Stomach (tissue), 9 donors: ENCODE data around the gene SPHK1. TPM values are rescaled to one million over a fixed set of nuclear protein-coding genes. Genes with fewer than 3 reads are reported as not detected.
"Not testable (repeated sequence)": the region's sequence is repeated elsewhere in the genome, so short reads cannot be mapped to it uniquely, and the experiment has no call there.

Source experiments
- DNase-seq, 2 donors: peaks; one replicate each; pipeline versions ENCODE4 v3.0.0 to v3.0.0-alpha.2; 2013 to 2019
- H3K27ac ChIP-seq, 5 donors: fragments of 200-600 bp in 4 of 5; sonication (generic) in 4 of 5; one replicate each; pipeline ENCODE4 v1.5.1; 2013 to 2019; ENCODE audit warnings: mild to moderate bottlenecking in 1 of 5, moderate library complexity in 1 of 5
- H3K27me3 ChIP-seq, 3 donors: fragments of 200-600 bp; sonication (generic); one replicate each; pipeline ENCODE4 v1.5.1; 2017 to 2019; ENCODE audit warnings: mixed run types in 1 of 3
- H3K36me3 ChIP-seq, 4 donors: fragments of 200-600 bp; sonication (generic); 1 replicate in 3 of 4; 2 replicates in 1 of 4; pipeline ENCODE4 v1.5.1; 2016 to 2019
- H3K4me1 ChIP-seq, 4 donors: fragments of 200-600 bp; sonication (generic); one replicate each; pipeline ENCODE4 v1.5.1; 2016 to 2019
- H3K4me3 ChIP-seq, 4 donors: fragments of 200-600 bp; sonication (generic) in 3 of 4; one replicate each; pipeline ENCODE4 v1.5.1; 2016 to 2019; ENCODE audit warnings: mild to moderate bottlenecking in 1 of 4
- H3K9me3 ChIP-seq, 4 donors: fragments of 200-600 bp; sonication (generic); one replicate each; pipeline ENCODE4 v1.5.1; 2016 to 2019
- CTCF ChIP-seq, 7 experiments: fragments of 450-650 bp in 4 of 7; fragments of 200-600 bp in 3 of 7; sonication (generic) in 3 of 7; IDR thresholded peaks; one replicate each; pipeline ENCODE4 v1.5.1; 2016 to 2019; ENCODE audit warnings: antibody characterized with exemption in 7 of 7, control low read depth in 2 of 7, mild to moderate bottlenecking in 1 of 7
- EP300 ChIP-seq: sonication (generic); formaldehyde crosslinking; IDR thresholded peaks from one replicate; pipeline ENCODE4 v1.6.1; 2017; ENCODE audit warnings: antibody characterized with exemption
- POLR2A ChIP-seq, 4 donors: fragments of 450-650 bp; IDR thresholded peaks; one replicate each; pipeline ENCODE4 v1.6.1; 2016; ENCODE audit warnings: antibody characterized with exemption in 4 of 4, control low read depth in 2 of 4, mild to moderate bottlenecking in 1 of 4, moderate library complexity in 1 of 4
- POLR2AphosphoS5 ChIP-seq, 3 donors: sonication (generic); formaldehyde crosslinking; IDR thresholded peaks; one replicate each; pipeline ENCODE4 v1.6.1; 2016; ENCODE audit warnings: antibody characterized with exemption in 3 of 3
- WGBS, 5 donors: extraction: QIAGEN DNeasy Blood & Tissue Kit in 3 of 5; methylation state at CpG; one replicate each; pipeline versions ENCODE4 v1.1.5 to v1.1.7; 2013 to 2018; 5-methylcytosine and 5-hydroxymethylcytosine counted together
- intact Hi-C: fragments of 100-400 bp; cut with DNase I; formaldehyde crosslinking; loops from one replicate; pipeline ENCODE4 v1.15.1; 2023; ENCODE audit warnings: low total_unique reads
- polyA plus RNA-seq, 3 donors: library from polyadenylated mRNA; stranded (reverse); fragments of 200-250 nt; gene quantifications; one replicate each; pipeline ENCODE4 v1.2.3, GENCODE V29; 2013
- total RNA-seq, 5 donors: library from RNA; depleted of rRNA; stranded (reverse); fragments of >200 nt; gene quantifications; one replicate each; pipeline versions ENCODE4 v1.1.0 to v1.2.3, GENCODE V29; 2014 to 2016
- donor health status: healthy with polysubstance abuse.
- donor health status: Bipolar disorder and iron deficiency.
- donor health status: healthy.

The SPHK1 gene
- total and polyA plus RNA-seq, 8 donors, result 0.45 to 13.9 (median 5.8) TPM; not detected in 1

- intact Hi-C loops, result no loop called here
- Histone ChIP-seq H3K4me3 (no peak overlapping the region), H3K9me3 (no peaks in the 10 kb centered on the region), H3K36me3 (peaks cover 27 to 62% (median 55%) of the 10 kb centered on the region in 4 donors), H3K27ac (no peak overlapping the region), H3K27me3 (no peaks in the 10 kb centered on the region), H3K4me1 (peaks cover 0 to 3% (median 0%) of the 10 kb centered on the region in 4 donors)
- WGBS, 5 donors, result 89 to 95% (median 93%) methylated on average over 6 of the region's 6 CpGs
- no peak for DNase-seq
- TF ChIP-seq EP300 (no peak), POLR2A (IDR thresholded peaks at IDR 0.05) (no peak), POLR2AphosphoS5 (IDR thresholded peaks at IDR 0.05) (no peak), CTCF (IDR thresholded peaks at IDR 0.05) (no peak)
Measured at GRCh38 chr17:76341301-76341700, 43.1 kb upstream of the SPHK1 start.

- DNase-seq, result no peak
- peaks cover 41 to 80% (median 73%) of the 10 kb centered on the region in 4 donors for H3K36me3 ChIP-seq
Measured at GRCh38 chr17:76343106-76343505, 41.3 kb upstream of the SPHK1 start.

GRCh38 chr17:76345377-76345974 lies 38.9 kb upstream of the SPHK1 start:
- no peak for TF ChIP-seq POLR2A (IDR thresholded peaks at IDR 0.05)
- no peak for TF ChIP-seq CTCF (IDR thresholded peaks at IDR 0.05)
- TF ChIP-seq EP300, result no peak
- TF ChIP-seq POLR2AphosphoS5 (IDR thresholded peaks at IDR 0.05), result no peak
- intact Hi-C loops, result no loop called here
- WGBS, 5 donors, result 93 to 98% (median 96%) methylated on average over 14 of the region's 14 CpGs

More at GRCh38 chr17:76343106-76343505, 41.3 kb upstream of the SPHK1 start:
- Histone ChIP-seq H3K27ac (no peak overlapping the region), H3K4me3 (no peak overlapping the region), H3K27me3 (no peaks in the 10 kb centered on the region), H3K9me3 (no peaks in the 10 kb centered on the region), H3K4me1 (no peaks in the 10 kb centered on the region)
- WGBS, 5 donors, result 89 to 97% (median 96%) methylated on average over 7 of the region's 7 CpGs
- intact Hi-C loops, result no loop called here
- TF ChIP-seq EP300 (no peak), CTCF (IDR thresholded peaks at IDR 0.05) (no peak), POLR2AphosphoS5 (IDR thresholded peaks at IDR 0.05) (no peak), POLR2A (IDR thresholded peaks at IDR 0.05) (no peak)

GRCh38 chr17:76346936-76347335 lies 37.5 kb upstream of the SPHK1 start:
- peaks cover 43 to 65% (median 60%) of the 10 kb centered on the region in 4 donors for H3K36me3 ChIP-seq
- H3K27me3 ChIP-seq, intact Hi-C loops, H3K9me3 ChIP-seq, H3K4me1 ChIP-seq, DNase-seq, H3K4me3 ChIP-seq, H3K27ac ChIP-seq: not testable (repeated sequence)
- 91 to 98% (median 94%) methylated on average over 11 of the region's 11 CpGs for WGBS, 5 donors

More at GRCh38 chr17:76345377-76345974, 38.9 kb upstream of the SPHK1 start:
- DNase-seq, result no peak
- Histone ChIP-seq H3K27ac (no peak overlapping the region), H3K4me3 (no peak overlapping the region), H3K27me3 (no peaks in the 10 kb centered on the region), H3K4me1 (no peaks in the 10 kb centered on the region), H3K9me3 (no peaks in the 10 kb centered on the region), H3K36me3 (peaks cover 43 to 78% (median 71%) of the 10 kb centered on the region in 4 donors)

GRCh38 chr17:76350463-76350862 lies 33.9 kb upstream of the SPHK1 start:
- intact Hi-C loops, result no loop called here
- 94 to 97% (median 95%) methylated on average over 5 of the region's 5 CpGs for WGBS, 5 donors

More at GRCh38 chr17:76350463-76350862, 33.9 kb upstream of the SPHK1 start:
- no peak overlapping the region for H3K4me3 ChIP-seq
- H3K27me3 ChIP-seq, result no peaks in the 10 kb centered on the region
- no peak overlapping the region for H3K27ac ChIP-seq
- peaks cover 25 to 31% (median 29%) of the 10 kb centered on the region in 4 donors for H3K36me3 ChIP-seq
- H3K4me1 ChIP-seq, result peaks cover 11 to 28% (median 25%) of the 10 kb centered on the region in 4 donors
- no peak for DNase-seq
- H3K9me3 ChIP-seq, result no peaks in the 10 kb centered on the region
- TF ChIP-seq CTCF (IDR thresholded peaks at IDR 0.05) (no peak), EP300 (no peak), POLR2A (IDR thresholded peaks at IDR 0.05) (no peak), POLR2AphosphoS5 (IDR thresholded peaks at IDR 0.05) (no peak)
